Testis (tissue), 2 donors: ENCODE results near the gene C11orf98.

Source experiments
- CTCF ChIP-seq, 3 experiments: fragments of 450-650 bp in 2 of 3; fragments of 200-600 bp in 1 of 3; sonication (generic) in 1 of 3; IDR thresholded peaks; one replicate each; pipeline ENCODE4 v1.5.1; 2016 to 2019; ENCODE audit warnings: antibody characterized with exemption in 3 of 3, mild to moderate bottlenecking in 2 of 3, moderate library complexity in 1 of 3
- POLR2A ChIP-seq: fragments of 450-650 bp; IDR thresholded peaks from one replicate; pipeline ENCODE4 v1.6.1; 2017; ENCODE audit warnings: antibody characterized with exemption, mild to moderate bottlenecking, moderate library complexity

- TF ChIP-seq CTCF (IDR thresholded peaks at IDR 0.05) (no peak), POLR2A (no peak)
These were observed 8.2 kb upstream of the C11orf98 start for GRCh38 chr11:62673196-62673525.
